HG03280 (cell line): ENCODE results near the gene H1-8.
"Not testable (repeated sequence)": the region's sequence is repeated elsewhere in the genome, so short reads cannot be mapped to it uniquely, and the experiment has no call there.

Source experiments
- ATAC-seq: cut with Tn5 transposase; IDR thresholded peaks from one replicate; pipeline ENCODE4 v1.9.1; 2021; ENCODE audit warnings: mild to moderate bottlenecking, moderate library complexity; ENCODE audit not compliant: unreplicated experiment

The H1-8 gene, protein sequence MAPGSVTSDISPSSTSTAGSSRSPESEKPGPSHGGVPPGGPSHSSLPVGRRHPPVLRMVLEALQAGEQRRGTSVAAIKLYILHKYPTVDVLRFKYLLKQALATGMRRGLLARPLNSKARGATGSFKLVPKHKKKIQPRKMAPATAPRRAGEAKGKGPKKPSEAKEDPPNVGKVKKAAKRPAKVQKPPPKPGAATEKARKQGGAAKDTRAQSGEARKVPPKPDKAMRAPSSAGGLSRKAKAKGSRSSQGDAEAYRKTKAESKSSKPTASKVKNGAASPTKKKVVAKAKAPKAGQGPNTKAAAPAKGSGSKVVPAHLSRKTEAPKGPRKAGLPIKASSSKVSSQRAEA

GRCh38 chr3:129543156-129543790 lies at the start of gene H1-8:
TSS of gene H1-8 (plus strand) at chr3:129543175. CDS start at chr3:129543219, 44 bp downstream.
- no peak for ATAC-seq

- ATAC-seq = no peak
Observed at GRCh38 chr3:129493206-129493605, 49.8 kb upstream of the H1-8 start.

DNA sequence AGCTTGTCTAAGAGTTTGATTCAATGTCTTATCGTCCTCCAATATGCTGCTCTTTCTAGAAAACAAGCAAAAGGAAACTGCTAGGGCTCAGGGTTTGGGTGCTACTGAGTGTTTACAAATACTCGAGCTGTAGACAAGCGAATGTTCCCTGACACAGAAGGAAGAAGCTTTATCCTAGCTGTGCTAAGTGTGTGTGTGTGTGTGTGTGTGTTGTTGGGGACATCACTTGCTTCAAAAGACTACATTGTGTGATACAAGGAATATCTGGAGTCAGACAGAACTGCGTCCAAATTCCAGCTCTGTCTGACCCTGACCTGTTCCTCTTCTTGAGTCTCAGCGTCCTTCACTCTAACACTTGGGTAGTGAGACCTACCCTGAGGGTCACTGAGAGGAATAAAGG lies 48.5 kb upstream of the H1-8 start:
- not testable (repeated sequence) for ATAC-seq

DNA sequence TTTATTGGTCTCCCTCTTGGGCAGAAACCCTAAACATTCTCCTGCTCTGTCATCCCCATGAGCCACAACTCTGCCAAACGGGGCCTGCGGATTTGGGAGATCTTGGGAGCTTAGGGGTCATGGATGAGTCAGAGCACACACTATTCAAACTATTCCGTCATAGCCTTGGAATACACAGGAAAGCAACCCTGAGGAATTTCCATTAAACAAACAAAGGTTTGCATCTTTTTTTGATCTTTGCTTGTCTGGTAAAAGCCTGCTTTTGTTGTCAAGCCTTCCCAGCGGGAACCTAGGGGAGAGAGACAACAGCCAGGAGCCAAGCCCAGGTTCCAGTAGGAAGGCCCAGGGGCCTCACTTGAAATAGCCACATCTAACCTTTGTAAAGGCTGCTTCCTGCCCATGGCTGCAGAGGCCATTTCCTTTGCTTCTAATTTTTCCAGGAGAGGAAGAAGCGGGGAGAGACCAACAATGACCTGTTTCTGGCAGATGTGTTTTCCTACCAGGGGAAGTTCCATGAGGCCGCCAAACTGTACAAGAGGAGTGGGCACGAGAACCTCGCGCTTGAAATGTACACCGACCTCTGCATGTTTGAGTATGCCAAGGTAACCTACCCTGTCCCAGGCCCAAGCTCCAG lies 47.9 kb upstream of the H1-8 start:
- not testable (repeated sequence) for ATAC-seq

GRCh38 chr3:129497876-129498275 lies 45.1 kb upstream of the H1-8 start:
- ATAC-seq = not testable (repeated sequence)

DNA sequence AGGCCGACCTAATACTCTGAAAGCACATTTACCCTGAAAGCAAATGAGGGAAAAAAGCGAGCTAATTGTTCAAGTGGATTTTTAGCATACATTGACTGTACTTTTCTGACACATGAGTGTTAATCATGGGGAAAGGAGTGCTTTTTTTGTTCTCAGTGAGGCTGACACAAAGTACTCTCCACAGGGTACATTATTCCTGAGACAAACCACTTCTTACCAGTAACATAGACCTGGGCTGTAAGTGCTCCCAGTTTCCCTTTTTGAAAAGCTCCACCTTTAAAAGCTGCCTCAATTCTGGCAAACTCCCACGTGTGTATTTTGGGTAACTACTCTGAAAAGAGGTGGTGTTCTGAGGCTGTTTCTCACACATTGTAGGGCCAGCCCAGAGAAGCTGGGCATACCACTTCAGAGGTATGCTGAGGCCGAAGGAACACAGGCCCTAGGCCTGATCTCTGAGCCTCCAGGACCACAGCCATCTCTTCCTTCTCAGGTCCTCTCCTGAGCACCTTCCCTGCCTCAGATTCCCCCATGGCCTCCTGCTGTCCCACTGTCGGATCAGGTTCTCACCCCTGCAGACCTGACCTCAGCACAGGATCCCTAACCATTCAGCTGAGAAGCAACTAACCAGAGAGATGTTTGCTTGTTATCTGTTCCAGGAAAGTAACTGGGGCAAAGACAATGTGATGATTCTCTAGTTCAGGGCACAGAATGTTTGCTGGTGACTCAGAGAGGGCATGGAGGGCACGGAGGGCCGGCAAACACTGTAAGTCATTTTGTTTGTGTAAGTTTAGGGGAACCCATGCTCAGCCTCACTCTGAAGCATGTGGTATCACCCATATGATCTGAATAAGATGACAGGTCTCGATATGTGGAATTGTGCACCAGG lies 44.1 kb upstream of the H1-8 start:
- ATAC-seq = not testable (repeated sequence)

DNA sequence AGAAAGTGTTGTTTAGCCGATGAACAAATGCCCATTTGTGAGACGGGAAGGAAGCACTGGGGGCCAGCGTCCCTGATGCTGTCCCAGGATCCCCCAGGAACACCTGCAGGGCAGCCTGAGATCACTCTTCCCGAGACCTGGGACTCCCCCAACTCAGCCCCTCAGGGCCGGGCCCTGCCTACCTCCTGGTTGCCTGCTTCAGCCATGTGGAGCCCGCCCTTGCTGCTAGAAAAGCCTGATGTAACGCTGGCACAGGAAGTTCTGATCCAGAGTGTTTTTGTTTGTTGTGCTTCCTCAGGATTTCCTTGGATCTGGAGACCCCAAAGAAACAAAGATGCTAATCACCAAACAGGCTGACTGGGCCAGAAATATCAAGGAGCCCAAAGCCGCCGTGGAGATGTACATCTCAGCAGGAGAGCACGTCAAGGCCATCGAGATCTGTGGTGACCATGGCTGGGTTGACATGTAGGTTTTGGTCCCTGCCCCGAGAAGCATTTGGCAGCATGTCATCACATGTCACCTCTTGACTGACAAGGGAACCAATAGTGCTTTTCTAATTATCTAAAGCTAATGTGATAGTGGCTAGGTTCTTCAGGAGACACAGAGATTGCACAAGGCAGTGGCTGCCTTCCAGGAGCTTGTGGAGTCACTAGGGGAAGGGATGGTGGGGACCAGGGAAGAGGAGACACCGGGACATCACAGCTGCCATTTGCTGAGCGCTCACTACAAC lies 43.2 kb upstream of the H1-8 start:
- ATAC-seq = not testable (repeated sequence)

GRCh38 chr3:129500334-129500658 lies 42.7 kb upstream of the H1-8 start:
- no peak for ATAC-seq

GRCh38 chr3:129501630-129502029 lies 41.3 kb upstream of the H1-8 start:
- no peak for ATAC-seq

- ATAC-seq = no peak
Observed at GRCh38 chr3:129502641-129503408, 40.1 kb upstream of the H1-8 start.

DNA sequence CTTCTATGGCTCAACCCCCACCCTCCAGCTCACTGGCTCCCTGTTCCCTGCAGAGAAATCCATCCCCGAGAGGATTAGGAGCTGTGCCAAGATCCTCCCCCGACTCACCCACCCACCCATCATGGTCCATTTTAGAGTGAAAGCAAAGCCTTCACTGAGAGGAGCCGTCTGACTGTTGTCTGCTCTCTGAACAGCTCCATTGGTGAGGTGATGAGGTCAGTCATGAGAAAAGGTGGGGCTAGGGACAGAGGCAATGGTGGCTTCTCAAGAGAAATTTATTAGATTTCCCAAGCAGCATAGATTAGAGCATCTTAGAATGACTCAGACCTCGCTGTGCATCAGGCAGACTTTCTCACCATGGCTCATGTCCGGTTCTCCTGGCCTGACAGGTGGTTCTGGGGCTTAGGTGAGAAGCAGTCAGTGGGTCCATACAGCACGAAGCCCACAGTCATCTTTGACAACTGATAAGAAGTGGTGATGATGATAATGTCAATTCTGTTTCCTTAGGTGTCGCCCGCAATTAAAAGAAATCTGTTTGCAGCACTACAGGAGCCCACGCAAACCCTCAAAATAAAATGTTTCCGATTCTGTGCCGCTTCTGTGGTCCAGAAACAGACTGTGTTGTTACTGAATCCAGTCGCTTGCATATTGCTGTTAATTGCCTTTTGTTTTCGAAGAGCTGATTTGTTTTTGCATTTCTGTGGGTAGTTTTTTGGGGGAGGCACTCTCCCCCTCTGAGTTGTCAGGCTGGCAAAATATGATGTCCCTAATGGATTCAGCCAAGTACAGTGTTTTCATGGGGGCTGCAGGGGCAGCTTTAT lies 39.3 kb upstream of the H1-8 start:
- ATAC-seq = no peak

GRCh38 chr3:129504471-129505100 lies 38.4 kb upstream of the H1-8 start:
- no peak for ATAC-seq

GRCh38 chr3:129505341-129505740 lies 37.6 kb upstream of the H1-8 start:
- no peak for ATAC-seq

GRCh38 chr3:129506231-129506742 lies 36.7 kb upstream of the H1-8 start:
- no peak for ATAC-seq

DNA sequence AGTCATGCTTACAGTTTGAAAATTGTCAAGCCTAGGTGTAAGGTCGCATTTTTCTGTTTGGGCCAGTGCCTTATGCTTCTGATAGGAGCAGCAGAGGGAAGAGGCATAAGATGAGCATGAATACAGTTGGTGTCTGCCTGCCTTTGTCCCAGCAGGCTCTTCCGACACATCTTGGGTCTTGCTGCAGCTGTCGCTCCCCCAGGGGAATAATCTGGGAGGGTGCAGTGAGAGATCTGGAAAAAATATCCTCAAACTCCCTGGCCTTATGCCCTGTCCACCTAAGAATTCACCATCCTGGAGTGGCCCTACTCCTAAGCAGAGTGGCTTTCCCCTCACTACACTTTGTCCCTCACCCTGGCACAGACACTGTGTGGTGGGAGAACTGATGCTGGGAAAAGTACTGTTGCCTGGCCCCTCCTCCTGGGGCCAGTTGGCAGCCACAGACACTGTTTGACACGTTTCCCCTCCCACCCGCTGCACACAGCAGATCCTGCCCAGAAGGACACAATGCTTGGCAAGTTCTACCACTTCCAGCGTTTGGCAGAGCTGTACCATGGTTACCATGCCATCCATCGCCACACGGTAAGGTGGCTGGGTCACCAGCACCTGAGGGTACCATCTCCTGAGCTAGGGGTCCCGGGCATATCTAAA lies 35.7 kb upstream of the H1-8 start:
- no peak for ATAC-seq

- no peak for ATAC-seq
Observed at GRCh38 chr3:129512595-129512994, 30.4 kb upstream of the H1-8 start.

DNA sequence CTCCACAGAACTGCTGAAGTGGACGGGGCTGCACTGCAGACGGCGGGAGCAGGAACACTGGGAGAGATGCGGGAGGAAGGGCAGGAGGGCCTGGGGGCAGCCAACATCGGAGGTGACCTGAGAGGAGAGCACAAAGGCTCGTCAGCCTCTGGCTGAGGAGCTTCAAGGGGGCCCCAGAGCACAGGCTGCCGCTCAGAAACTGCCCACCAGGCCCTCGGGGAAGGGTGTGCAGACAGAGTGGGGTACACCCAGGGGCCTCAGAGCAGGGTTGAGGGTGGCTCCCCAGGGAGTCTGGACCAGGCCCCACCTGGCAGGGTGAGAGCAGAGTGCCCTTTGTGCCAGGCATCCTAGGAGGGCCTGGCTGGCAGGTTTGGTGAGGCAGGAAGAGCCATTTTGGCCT lies 29.3 kb upstream of the H1-8 start:
- no peak for ATAC-seq

DNA sequence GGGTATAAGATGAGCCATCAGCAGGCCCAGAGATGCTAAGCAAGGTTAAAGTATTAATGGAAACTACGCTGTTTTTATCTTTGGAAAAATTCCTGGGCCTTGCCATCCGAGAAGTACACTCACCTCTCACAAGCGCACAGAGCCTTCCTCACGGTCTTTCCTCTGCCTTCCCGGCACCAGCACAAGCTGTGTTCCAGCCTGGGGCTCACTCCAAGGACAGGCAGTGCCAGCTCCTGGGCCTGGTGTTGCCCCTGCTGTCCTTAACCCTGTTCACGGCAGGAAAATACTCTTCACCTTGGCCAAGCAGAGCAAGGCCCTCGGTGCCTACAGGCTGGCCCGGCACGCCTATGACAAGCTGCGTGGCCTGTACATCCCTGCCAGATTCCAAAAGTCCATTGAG lies 28.9 kb upstream of the H1-8 start:
- no peak for ATAC-seq
